Measurements from ENCODE around the gene S100B. TPM values are rescaled to one million over a fixed set of nuclear protein-coding genes. Genes with fewer than 3 reads are reported as not detected.

Gene S100B
- total RNA-seq, result not detected in 2 replicates
- not detected in 2 replicates for polyA plus RNA-seq

GRCh38 chr21:46604975-46605766 is at the start of gene S100B:
S100B (minus strand) TSS chr21:46605082; CDS start chr21:46602415, 2,667 bp downstream.
- Histone ChIP-seq H3K9me2 (replicated peaks; ENCODE audit: insufficient read depth) (no peaks in the 10 kb centered on the region), H3K9me3 (ENCODE audit: low read depth) (no peaks in the 10 kb centered on the region), H3K27ac (no peak within 1 kb of the TSS), H4K20me1 (ENCODE audit: insufficient read depth, poor library complexity, severe bottlenecking) (no peaks in the 10 kb centered on the region), H3K4me1 (ENCODE audit: insufficient read depth) (no peaks in the 10 kb centered on the region), H3K36me3 (replicated peaks; ENCODE audit: insufficient read depth, low read depth) (no peaks in the 10 kb centered on the region), H3K27me3 (no peaks in the 10 kb centered on the region), H2AFZ (no peak within 1 kb of the TSS), H3K4me2 (no peak within 1 kb of the TSS), H3K79me2 (no peaks in the 10 kb centered on the region), H3K4me3 (no peak within 1 kb of the TSS)
- TF ChIP-seq CTCF (IDR thresholded peaks at IDR 0.05; ENCODE audit: poor library complexity) (no peak), EZH2phosphoT487 (IDR thresholded peaks at IDR 0.05; ENCODE audit: low read depth, severe bottlenecking, unreplicated experiment) (no peak), EZH2 (IDR thresholded peaks at IDR 0.05; ENCODE audit: borderline replicate concordance) (no peak)
- DNase-seq (ENCODE audit: low spot score), result no peak
- 85% methylated on average over 15 of the region's 15 CpGs for WGBS (ENCODE audit: low lambda C conversion rate, missing lambda C conversion rate)

DNA sequence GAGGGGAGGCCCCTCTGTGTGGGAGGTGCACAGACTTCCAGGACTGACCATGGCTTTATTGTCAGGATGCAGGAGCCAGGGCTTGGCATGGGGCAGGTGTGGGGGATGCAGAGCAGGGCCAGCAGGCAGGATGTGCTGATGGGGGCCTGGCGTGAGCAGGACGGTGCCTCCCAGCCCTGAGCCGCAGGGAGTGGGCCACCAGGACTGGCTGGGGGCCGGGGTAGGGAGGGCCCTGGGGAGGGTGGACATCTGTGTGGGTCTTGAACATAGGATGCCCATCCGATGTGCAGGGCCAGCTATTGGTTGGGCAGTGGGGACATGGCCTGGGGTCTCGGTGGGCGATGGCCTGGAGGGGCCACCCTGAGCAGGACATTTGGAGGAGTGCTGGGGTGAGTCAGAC is 46.2 kb upstream of the S100B start:
- TF ChIP-seq EZH2phosphoT487 (IDR thresholded peaks at IDR 0.05; ENCODE audit: low read depth, severe bottlenecking, unreplicated experiment) (no peak), CTCF (IDR thresholded peaks at IDR 0.05; ENCODE audit: poor library complexity) (no peak), EZH2 (IDR thresholded peaks at IDR 0.05; ENCODE audit: borderline replicate concordance) (no peak)
- H3K9me2 ChIP-seq (replicated peaks; ENCODE audit: insufficient read depth), result no peaks in the 10 kb centered on the region
- no peak overlapping the region for H2AFZ ChIP-seq
- H3K4me3 ChIP-seq, result no peak overlapping the region
- H3K4me1 ChIP-seq (ENCODE audit: insufficient read depth), result no peaks in the 10 kb centered on the region
- H4K20me1 ChIP-seq (ENCODE audit: insufficient read depth, poor library complexity, severe bottlenecking), result no peaks in the 10 kb centered on the region
- H3K79me2 ChIP-seq, result peaks cover 15% of the 10 kb centered on the region
- 94% methylated on average over 3 of the region's 7 CpGs for WGBS (ENCODE audit: low lambda C conversion rate, missing lambda C conversion rate)
- H3K9me3 ChIP-seq (ENCODE audit: low read depth), result peaks cover 16% of the 10 kb centered on the region
- H3K27ac ChIP-seq, result no peak overlapping the region
- no peak overlapping the region for H3K4me2 ChIP-seq
- H3K36me3 ChIP-seq (replicated peaks; ENCODE audit: insufficient read depth, low read depth), result peaks cover 13% of the 10 kb centered on the region
- no peak for DNase-seq (ENCODE audit: low spot score)
- no peaks in the 10 kb centered on the region for H3K27me3 ChIP-seq

GRCh38 chr21:46650476-46651098 is 45.7 kb upstream of the S100B start:
- WGBS (ENCODE audit: low lambda C conversion rate, missing lambda C conversion rate), result 89% methylated on average over 14 of the region's 14 CpGs
- Histone ChIP-seq H3K36me3 (replicated peaks; ENCODE audit: insufficient read depth, low read depth) (peaks cover 13% of the 10 kb centered on the region), H3K4me1 (ENCODE audit: insufficient read depth) (no peaks in the 10 kb centered on the region), H3K9me3 (ENCODE audit: low read depth) (peaks cover 15% of the 10 kb centered on the region), H3K79me2 (peaks cover 16% of the 10 kb centered on the region), H3K27ac (no peak overlapping the region), H2AFZ (no peak overlapping the region), H3K27me3 (no peaks in the 10 kb centered on the region), H3K4me2 (no peak overlapping the region), H3K4me3 (no peak overlapping the region), H3K9me2 (replicated peaks; ENCODE audit: insufficient read depth) (no peaks in the 10 kb centered on the region), H4K20me1 (ENCODE audit: insufficient read depth, poor library complexity, severe bottlenecking) (no peaks in the 10 kb centered on the region)
- no peak for DNase-seq (ENCODE audit: low spot score)
- TF ChIP-seq EZH2 (IDR thresholded peaks at IDR 0.05; ENCODE audit: borderline replicate concordance) (no peak), EZH2phosphoT487 (IDR thresholded peaks at IDR 0.05; ENCODE audit: low read depth, severe bottlenecking, unreplicated experiment) (no peak), CTCF (IDR thresholded peaks at IDR 0.05; ENCODE audit: poor library complexity) (no peak)

All from hepatocyte (in vitro differentiated cells).